Parathyroid adenoma (tissue), 2 donors: ENCODE data around the gene TBX21.
"Not testable (repeated sequence)": the region's sequence is repeated elsewhere in the genome, so short reads cannot be mapped to it uniquely, and the experiment has no call there.

ENCODE experiments used
- H2AFZ ChIP-seq: fragments of 300-600 bp; sonication (generic); one replicate; pipeline ENCODE4 v1.7.0; 2017; ENCODE audit warnings: antibody characterized with exemption, mild to moderate bottlenecking
- H3K27ac ChIP-seq: fragments of 300-600 bp; sonication (generic); one replicate; pipeline ENCODE4 v1.7.0; 2017
- H3K27me3 ChIP-seq: fragments of 300-600 bp; sonication (generic); one replicate; pipeline ENCODE4 v1.7.0; 2017; ENCODE audit warnings: low read length; ENCODE audit not compliant: control insufficient read depth, insufficient read depth
- H3K36me3 ChIP-seq: fragments of 300-600 bp; sonication (generic); one replicate; pipeline ENCODE4 v1.7.0; 2017; ENCODE audit warnings: low read length; ENCODE audit not compliant: control insufficient read depth, insufficient read depth
- H3K4me1 ChIP-seq: fragments of 300-600 bp; sonication (generic); one replicate; pipeline ENCODE4 v1.7.0; 2017; ENCODE audit warnings: control low read depth
- H3K4me2 ChIP-seq: fragments of 300-600 bp; sonication (generic); one replicate; pipeline ENCODE4 v1.7.0; 2017; ENCODE audit warnings: low read length
- H3K4me3 ChIP-seq: fragments of 300-600 bp; sonication (generic); one replicate; pipeline ENCODE4 v1.7.0; 2017; ENCODE audit warnings: low read depth, low read length
- H3K79me2 ChIP-seq: fragments of 300-600 bp; sonication (generic); one replicate; pipeline ENCODE4 v1.7.0; 2017; ENCODE audit warnings: control low read depth
- H3K9ac ChIP-seq: fragments of 300-600 bp; sonication (generic); one replicate; pipeline ENCODE4 v1.7.0; 2017; ENCODE audit warnings: mild to moderate bottlenecking
- H3K9me3 ChIP-seq: fragments of 300-600 bp; sonication (generic); one replicate; pipeline ENCODE4 v1.7.0; 2017; ENCODE audit warnings: low read length; ENCODE audit not compliant: control insufficient read depth
- TF ChIP-seq, protein P1 (sequence below): fragments of 300-600 bp; sonication (generic); IDR thresholded peaks from one replicate; pipeline ENCODE4 v1.7.0; 2017; ENCODE audit warnings: antibody characterized with exemption, mild to moderate bottlenecking
- donor health status: primary hyperparathyroidism.

TBX21 gene

DNA sequence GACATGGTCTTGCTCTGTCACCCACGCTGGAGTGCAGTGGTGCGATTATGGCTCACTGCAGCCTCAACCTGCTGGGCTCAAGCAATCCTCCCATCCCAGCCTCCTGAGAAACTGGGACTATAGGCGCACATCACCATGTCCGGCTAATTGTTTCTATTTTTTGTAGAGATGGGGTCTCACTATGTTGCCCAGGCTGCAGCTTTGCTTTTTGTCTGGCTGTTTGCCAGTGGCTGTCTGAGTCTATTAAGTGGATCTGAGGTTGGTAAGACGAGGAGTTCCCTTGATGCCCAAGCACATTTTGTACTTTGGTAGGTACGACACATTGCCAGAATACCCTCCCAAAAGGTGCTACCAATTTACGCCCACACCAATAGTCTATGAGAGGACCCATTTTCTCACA, 5.1 kb downstream of the TBX21 start:
- Histone ChIP-seq H3K9me3 (no peaks in the 10 kb centered on the region), H2AFZ (no peak overlapping the region), H3K4me3 (no peak overlapping the region), H3K4me1 (no peaks in the 10 kb centered on the region), H3K27ac (no peak overlapping the region), H3K36me3 (no peaks in the 10 kb centered on the region), H3K4me2 (no peak overlapping the region), H3K27me3 (no peaks in the 10 kb centered on the region), H3K79me2 (no peaks in the 10 kb centered on the region), H3K9ac (no peak overlapping the region)
- TF ChIP-seq, protein P1, sequence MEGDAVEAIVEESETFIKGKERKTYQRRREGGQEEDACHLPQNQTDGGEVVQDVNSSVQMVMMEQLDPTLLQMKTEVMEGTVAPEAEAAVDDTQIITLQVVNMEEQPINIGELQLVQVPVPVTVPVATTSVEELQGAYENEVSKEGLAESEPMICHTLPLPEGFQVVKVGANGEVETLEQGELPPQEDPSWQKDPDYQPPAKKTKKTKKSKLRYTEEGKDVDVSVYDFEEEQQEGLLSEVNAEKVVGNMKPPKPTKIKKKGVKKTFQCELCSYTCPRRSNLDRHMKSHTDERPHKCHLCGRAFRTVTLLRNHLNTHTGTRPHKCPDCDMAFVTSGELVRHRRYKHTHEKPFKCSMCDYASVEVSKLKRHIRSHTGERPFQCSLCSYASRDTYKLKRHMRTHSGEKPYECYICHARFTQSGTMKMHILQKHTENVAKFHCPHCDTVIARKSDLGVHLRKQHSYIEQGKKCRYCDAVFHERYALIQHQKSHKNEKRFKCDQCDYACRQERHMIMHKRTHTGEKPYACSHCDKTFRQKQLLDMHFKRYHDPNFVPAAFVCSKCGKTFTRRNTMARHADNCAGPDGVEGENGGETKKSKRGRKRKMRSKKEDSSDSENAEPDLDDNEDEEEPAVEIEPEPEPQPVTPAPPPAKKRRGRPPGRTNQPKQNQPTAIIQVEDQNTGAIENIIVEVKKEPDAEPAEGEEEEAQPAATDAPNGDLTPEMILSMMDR: no peak

DNA sequence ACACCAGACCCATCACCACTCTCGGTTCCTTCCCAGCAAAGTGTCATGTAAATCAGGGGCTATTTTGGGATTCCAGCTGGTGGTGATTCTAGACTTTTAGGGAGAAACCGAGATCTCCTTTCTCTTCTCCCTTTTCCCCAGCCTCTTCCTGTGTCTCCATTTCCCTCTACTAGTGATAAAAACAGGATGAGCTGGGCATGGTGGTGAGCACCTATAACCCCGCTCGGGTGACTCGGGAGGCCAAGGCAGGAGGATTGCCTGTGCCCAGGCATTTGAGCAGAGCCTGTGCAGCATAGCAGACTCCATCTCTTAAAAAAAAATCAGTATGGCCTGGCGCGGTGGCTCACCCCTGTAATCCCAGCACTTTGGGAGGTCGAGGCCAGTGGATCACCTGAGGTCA, 6.1 kb downstream of the TBX21 start:
- Histone ChIP-seq H3K9ac (no peak overlapping the region), H3K36me3 (no peaks in the 10 kb centered on the region), H3K4me2 (no peak overlapping the region), H3K9me3 (no peaks in the 10 kb centered on the region), H3K4me1 (no peaks in the 10 kb centered on the region), H3K27me3 (no peaks in the 10 kb centered on the region), H3K27ac (no peak overlapping the region), H3K79me2 (no peaks in the 10 kb centered on the region), H2AFZ (no peak overlapping the region), H3K4me3 (no peak overlapping the region)
- TF ChIP-seq, protein P1: no peak

DNA sequence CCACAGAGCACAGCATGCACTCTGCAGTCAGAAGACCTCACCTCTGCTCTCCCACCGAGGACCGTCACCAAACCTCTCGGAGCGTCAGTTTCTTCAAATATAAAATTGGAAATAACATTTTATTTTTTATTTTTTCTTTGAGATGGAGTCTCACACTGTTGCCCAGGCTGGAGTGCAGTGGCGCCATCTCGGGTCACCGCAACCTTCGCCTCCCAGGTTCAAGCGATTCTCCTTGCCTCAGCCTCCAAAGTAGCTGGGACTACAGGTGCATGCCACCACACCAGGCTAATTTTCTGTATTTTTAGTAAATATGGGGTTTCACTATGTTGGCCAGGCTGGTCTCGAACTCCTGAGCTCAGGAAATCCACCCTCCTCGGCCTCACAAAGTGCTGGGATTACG, 6.9 kb downstream of the TBX21 start:
- not testable (repeated sequence) for H3K27me3 ChIP-seq, H2AFZ ChIP-seq, H3K4me3 ChIP-seq, H3K27ac ChIP-seq, H3K9me3 ChIP-seq, H3K4me2 ChIP-seq, H3K79me2 ChIP-seq, H3K36me3 ChIP-seq, H3K4me1 ChIP-seq, H3K9ac ChIP-seq

DNA sequence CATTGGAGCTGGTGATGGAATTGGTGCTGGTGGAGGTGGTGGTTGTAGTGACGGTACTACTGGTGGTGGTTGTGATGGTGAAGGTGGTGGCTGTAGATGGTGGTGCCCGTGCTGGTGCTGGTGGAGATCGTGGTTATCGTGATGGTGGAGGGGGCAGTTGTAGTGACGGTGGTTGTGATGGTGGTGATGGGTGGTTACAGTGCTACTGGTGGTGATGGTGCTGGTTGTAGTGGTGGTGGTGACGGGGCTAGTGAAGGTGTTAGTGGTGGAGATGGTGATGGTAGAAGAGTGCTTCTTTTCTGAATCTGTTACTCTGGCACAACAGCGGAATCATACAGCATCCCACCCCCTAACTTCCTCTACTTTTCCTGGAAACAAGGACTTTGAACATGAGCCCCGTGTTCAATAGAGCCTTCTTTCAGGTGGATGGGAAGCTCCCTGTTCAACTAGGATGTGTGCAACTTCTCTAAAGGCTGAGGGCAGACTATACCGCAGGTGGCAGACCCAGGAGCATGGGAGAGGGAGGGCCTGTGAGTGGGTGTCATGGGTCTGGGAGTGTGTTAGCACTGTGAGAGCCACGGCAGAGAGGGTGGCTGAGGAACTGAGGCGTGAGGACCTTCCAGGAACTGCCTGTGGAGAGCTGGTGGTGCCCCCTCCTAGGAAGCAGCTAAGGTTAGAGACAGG, 8.2 kb downstream of the TBX21 start:
- Histone ChIP-seq H3K27ac (no peak overlapping the region), H3K36me3 (no peaks in the 10 kb centered on the region), H3K79me2 (no peaks in the 10 kb centered on the region), H3K4me1 (no peaks in the 10 kb centered on the region), H3K4me2 (no peak overlapping the region), H3K9ac (no peak overlapping the region), H2AFZ (no peak overlapping the region), H3K4me3 (no peak overlapping the region), H3K9me3 (no peaks in the 10 kb centered on the region), H3K27me3 (no peaks in the 10 kb centered on the region)
- TF ChIP-seq, protein P1: no peak

DNA sequence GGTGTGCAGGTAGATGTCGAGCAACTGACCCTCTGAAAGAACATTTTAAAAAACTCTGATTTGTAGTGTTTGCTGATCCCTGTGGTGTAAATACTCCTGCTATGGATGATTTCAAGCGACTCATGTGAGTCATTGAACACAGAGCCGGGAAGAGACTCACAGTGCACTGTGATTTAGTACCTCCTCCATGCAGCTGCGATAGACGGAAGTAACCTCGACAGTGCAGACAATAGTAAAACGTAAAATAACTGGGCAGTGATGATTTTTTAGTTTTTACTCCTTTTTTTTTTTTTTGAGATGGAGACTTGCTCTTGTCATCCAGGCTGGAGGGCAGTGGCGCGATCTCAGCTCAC, 8.7 kb downstream of the TBX21 start:
- TF ChIP-seq, protein P1: no peak
- no peaks in the 10 kb centered on the region for H3K79me2 ChIP-seq
- H3K9me3 ChIP-seq: no peaks in the 10 kb centered on the region
- no peaks in the 10 kb centered on the region for H3K36me3 ChIP-seq
- no peak overlapping the region for H3K9ac ChIP-seq
- no peak overlapping the region for H3K4me2 ChIP-seq
- H2AFZ ChIP-seq: no peak overlapping the region
- H3K27ac ChIP-seq: no peak overlapping the region
- H3K27me3 ChIP-seq: no peaks in the 10 kb centered on the region
- H3K4me1 ChIP-seq: no peaks in the 10 kb centered on the region
- H3K4me3 ChIP-seq: no peak overlapping the region
